ENCODE data around the gene TM7SF2.

DNA sequence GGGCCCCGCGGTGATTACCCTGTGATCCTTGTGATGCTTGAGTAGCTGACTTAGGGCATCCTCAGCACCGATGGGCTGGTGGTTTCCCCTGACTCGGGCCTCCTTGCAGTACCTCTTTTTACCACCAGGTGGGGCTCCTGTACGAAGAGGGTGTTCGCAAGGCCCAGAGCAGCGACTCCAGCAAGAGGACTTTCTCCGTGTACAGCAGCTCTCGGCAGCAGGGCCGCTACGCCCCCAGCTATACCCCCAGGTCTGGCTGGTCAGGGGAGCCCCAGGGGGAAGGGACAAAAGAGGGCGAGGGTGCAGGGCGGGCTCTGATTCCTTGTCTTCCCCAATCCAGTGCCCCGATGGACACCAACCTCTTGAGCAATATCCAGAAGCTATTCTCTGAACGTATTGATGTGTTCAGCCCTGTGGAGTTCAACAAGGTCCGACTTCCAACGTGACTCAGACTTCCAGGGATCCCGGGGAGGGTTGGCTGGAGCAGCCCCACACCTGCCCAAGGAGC, 1.3 kb upstream of the TM7SF2 start:
- TF ChIP-seq CTCF (IDR thresholded peaks at IDR 0.05; ENCODE audit: low read depth, low read length) (peak; percentile 92), EZH2phosphoT487 (IDR thresholded peaks at IDR 0.05; ENCODE audit: low read depth) (no peak)

Measured in OCI-LY3 (cell line).